K562 (cell line): ENCODE measurements around the gene TNRC6B. TPM values are rescaled to one million over a fixed set of nuclear protein-coding genes. Genes with fewer than 3 reads are reported as not detected.

Experiments used
- EP400 ChIP-seq: fragments of 450-650 bp; IDR thresholded peaks from 2 replicates; pipeline ENCODE4 v1.6.1; 2017; ENCODE audit warnings: antibody characterized with exemption, mild to moderate bottlenecking, moderate library complexity
- MED1 ChIP-seq: sonication (generic); formaldehyde crosslinking; IDR thresholded peaks from 2 replicates; pipeline ENCODE4 v1.8.1; 2023; ENCODE audit warnings: missing genetic modification reagents, borderline replicate concordance
- MEIS2 ChIP-seq: fragments of 450-650 bp; IDR thresholded peaks from 2 replicates; pipeline ENCODE4 v1.6.1; 2014; ENCODE audit warnings: mild to moderate bottlenecking; ENCODE audit not compliant: partially characterized antibody
- NKRF ChIP-seq: fragments of 450-650 bp; IDR thresholded peaks from 2 replicates; pipeline ENCODE4 v1.6.1; 2016; ENCODE audit warnings: borderline replicate concordance
- PBX2 ChIP-seq, 2 experiments: IDR thresholded peaks in 1 of 2; conservative IDR thresholded peaks in 1 of 2; 2 replicates each; pipeline ENCODE4 v1.6.1; 2016; ENCODE audit warnings: low read depth in 2 of 2, mild to moderate bottlenecking in 1 of 2, missing compliant biosample characterization in 1 of 2, missing genetic modification characterization in 1 of 2, moderate library complexity in 1 of 2
- RAD51 ChIP-seq: fragments of 450-650 bp; IDR thresholded peaks from 2 replicates; pipeline ENCODE4 v1.7.1; 2016; ENCODE audit warnings: low read depth, mild to moderate bottlenecking, borderline replicate concordance
- SREBF1 ChIP-seq: fragments of 150-350 bp; IDR thresholded peaks from 2 replicates; pipeline ENCODE4 v1.6.1; 2014; ENCODE audit warnings: antibody characterized with exemption, low read depth, low read length, borderline replicate concordance
- ZNF436 ChIP-seq: fragments of 250-450, 450-650 bp; sonication (Bioruptor Pico); formaldehyde crosslinking; IDR thresholded peaks from 2 replicates; pipeline ENCODE4 v1.7.0; 2020; ENCODE audit warnings: mild to moderate bottlenecking
- polyA plus RNA-seq, 8 experiments: library from polyadenylated mRNA; depleted of rRNA in 4 of 8; stranded (reverse) in 5 of 8; unstranded in 3 of 8; fragments of >200 nt; fragmentation: Nextera tagmentation in 2 of 8; fragmentation: Illumina TruSeq in 1 of 8; extraction: Ambion mirVana in 2 of 8; extraction: Trizol in 1 of 8; gene quantifications; 2 replicates each; pipeline versions ENCODE4 v1.2.1 to v1.2.3, GENCODE V29; 2011 to 2014; ENCODE audit warnings: inconsistent platforms in 1 of 8, missing spikeins in 1 of 8
- total RNA-seq, 7 experiments: library from RNA; depleted of rRNA in 6 of 7; stranded (reverse); fragments of >200 nt in 6 of 7; fragmentation: Illumina TruSeq in 2 of 7; extraction: Trizol in 2 of 7; gene quantifications; 2 replicates each; pipeline versions ENCODE4 v1.2.1 to v1.2.3, GENCODE V29; 2011 to 2021; ENCODE audit warnings: low replicate concordance in 1 of 7
- TF ChIP-seq, protein P1 (sequence below): sonication (generic); formaldehyde crosslinking; IDR thresholded peaks from 2 replicates; pipeline ENCODE4 v1.8.1; 2023; ENCODE audit warnings: missing genetic modification reagents, mild to moderate bottlenecking, borderline replicate concordance

The TNRC6B gene
- total and polyA plus RNA-seq, 9 of the 15 experiments (the other 6 are each of a cell fraction or from before 2014, with no cell fraction given), result 0.96 to 18.8 (median 10.8) TPM

DNA sequence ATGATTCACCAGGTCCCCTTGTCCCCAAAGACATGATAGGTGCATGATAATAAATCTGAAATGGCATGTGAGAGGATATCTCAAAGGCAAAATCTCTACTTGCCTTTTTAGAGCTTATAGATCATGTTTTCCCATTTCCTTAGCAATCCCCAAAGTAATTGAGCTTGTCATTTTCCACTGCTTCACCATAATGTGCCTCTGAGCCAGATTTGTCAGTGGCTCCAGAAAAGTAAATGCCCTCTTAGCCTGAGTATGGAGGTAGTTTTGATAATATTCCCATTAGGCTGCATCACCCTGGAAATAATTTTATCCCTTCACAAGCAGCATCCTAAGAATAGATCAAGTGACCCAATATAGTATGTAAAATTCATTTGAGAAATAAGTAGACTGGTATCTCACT lies 131.9 kb downstream of the TNRC6B start (continued):
- TF ChIP-seq NKRF, result no peak
- no peak for TF ChIP-seq SREBF1
- TF ChIP-seq EP400, result no peak
- no peak for TF ChIP-seq MED1
- TF ChIP-seq, protein P1, sequence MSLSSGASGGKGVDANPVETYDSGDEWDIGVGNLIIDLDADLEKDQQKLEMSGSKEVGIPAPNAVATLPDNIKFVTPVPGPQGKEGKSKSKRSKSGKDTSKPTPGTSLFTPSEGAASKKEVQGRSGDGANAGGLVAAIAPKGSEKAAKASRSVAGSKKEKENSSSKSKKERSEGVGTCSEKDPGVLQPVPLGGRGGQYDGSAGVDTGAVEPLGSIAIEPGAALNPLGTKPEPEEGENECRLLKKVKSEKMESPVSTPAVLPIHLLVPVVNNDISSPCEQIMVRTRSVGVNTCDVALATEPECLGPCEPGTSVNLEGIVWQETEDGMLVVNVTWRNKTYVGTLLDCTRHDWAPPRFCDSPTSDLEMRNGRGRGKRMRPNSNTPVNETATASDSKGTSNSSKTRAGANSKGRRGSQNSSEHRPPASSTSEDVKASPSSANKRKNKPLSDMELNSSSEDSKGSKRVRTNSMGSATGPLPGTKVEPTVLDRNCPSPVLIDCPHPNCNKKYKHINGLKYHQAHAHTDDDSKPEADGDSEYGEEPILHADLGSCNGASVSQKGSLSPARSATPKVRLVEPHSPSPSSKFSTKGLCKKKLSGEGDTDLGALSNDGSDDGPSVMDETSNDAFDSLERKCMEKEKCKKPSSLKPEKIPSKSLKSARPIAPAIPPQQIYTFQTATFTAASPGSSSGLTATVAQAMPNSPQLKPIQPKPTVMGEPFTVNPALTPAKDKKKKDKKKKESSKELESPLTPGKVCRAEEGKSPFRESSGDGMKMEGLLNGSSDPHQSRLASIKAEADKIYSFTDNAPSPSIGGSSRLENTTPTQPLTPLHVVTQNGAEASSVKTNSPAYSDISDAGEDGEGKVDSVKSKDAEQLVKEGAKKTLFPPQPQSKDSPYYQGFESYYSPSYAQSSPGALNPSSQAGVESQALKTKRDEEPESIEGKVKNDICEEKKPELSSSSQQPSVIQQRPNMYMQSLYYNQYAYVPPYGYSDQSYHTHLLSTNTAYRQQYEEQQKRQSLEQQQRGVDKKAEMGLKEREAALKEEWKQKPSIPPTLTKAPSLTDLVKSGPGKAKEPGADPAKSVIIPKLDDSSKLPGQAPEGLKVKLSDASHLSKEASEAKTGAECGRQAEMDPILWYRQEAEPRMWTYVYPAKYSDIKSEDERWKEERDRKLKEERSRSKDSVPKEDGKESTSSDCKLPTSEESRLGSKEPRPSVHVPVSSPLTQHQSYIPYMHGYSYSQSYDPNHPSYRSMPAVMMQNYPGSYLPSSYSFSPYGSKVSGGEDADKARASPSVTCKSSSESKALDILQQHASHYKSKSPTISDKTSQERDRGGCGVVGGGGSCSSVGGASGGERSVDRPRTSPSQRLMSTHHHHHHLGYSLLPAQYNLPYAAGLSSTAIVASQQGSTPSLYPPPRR (CRISPR knock-in tag), result no peak
- TF ChIP-seq PBX2 (CRISPR knock-in tag; IDR thresholded peaks at IDR 0.05; ENCODE audit: low read depth), result no peak
- TF ChIP-seq PBX2 (tag; conservative IDR thresholded peaks at IDR 0.05; ENCODE audit: low read depth), result no peak
- TF ChIP-seq RAD51, result no peak
- TF ChIP-seq ZNF436 (CRISPR knock-in tag), result no peak
- no peak for TF ChIP-seq MEIS2
- TF ChIP-seq, all 486 proteins: peak for 0
